ENCODE measurements around the gene RASGRP3. TPM values are rescaled to one million over a fixed set of nuclear protein-coding genes. Genes with fewer than 3 reads are reported as not detected.

The RASGRP3 gene
- total and polyA plus RNA-seq, 12 donors, result 14.9 to 77.4 (median 64.4) TPM

DNA sequence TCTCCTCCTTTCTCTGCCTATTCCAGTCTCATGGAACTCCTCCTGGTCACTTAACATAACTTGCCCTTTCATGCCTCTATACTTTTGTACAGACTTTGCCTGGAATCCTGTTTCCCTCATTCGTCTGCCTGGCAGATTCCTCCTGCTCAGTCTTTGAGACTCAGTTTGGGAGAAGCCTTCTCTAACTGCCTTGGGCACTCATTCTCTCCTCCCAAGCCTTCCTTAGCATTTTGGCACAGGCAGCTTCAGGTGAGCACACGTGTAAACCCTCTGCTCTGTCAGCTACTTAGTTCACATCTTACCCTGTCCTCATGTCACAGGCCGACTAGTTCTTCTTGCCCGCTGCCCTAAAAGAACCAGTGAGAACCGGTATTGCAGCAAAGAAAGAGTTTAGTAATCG, 128.6 kb downstream of the RASGRP3 start:
- Histone ChIP-seq H3K9me3 (no peaks in the 10 kb centered on the region), H3K36me3 (no peaks in the 10 kb centered on the region), H3K27ac (peak overlapping the region in 3 of 10 donors; percentile 10 to 19 (median 12)), H3K4me1 (peaks cover 0 to 28% (median 4%) of the 10 kb centered on the region in 9 donors), H3K4me3 (no peak overlapping the region), H3K27me3 (no peaks in the 10 kb centered on the region)
- 73 to 80% methylated on average over 6 of the region's 6 CpGs for WGBS, 2 donors
- DNase-seq, result no peak
- TF ChIP-seq, protein P1, sequence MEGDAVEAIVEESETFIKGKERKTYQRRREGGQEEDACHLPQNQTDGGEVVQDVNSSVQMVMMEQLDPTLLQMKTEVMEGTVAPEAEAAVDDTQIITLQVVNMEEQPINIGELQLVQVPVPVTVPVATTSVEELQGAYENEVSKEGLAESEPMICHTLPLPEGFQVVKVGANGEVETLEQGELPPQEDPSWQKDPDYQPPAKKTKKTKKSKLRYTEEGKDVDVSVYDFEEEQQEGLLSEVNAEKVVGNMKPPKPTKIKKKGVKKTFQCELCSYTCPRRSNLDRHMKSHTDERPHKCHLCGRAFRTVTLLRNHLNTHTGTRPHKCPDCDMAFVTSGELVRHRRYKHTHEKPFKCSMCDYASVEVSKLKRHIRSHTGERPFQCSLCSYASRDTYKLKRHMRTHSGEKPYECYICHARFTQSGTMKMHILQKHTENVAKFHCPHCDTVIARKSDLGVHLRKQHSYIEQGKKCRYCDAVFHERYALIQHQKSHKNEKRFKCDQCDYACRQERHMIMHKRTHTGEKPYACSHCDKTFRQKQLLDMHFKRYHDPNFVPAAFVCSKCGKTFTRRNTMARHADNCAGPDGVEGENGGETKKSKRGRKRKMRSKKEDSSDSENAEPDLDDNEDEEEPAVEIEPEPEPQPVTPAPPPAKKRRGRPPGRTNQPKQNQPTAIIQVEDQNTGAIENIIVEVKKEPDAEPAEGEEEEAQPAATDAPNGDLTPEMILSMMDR (IDR thresholded peaks at IDR 0.05), result no peak
- intact Hi-C loops (cut with DNase I), result no loop called here
- no peak for ATAC-seq

DNA sequence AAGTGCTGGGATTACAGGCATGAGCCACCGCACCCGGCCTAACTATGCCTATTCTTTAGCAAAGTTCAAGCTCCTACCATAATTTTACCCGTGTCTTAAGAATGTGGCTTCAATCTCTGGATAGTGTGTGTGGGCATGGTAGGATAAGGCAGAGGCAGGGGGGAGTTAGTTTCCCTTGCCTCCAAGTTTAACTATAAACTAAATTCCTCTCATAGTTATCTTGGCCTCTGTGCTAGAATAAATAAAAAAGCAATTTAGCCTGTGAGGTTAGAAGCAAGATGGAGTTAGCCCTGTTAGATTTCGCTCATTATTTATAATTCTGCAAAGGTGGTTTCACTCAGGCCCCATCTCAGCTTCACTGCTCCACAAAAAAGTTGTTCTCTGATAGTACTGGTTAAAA, 129.7 kb downstream of the RASGRP3 start:
- H3K27me3 ChIP-seq, result no peaks in the 10 kb centered on the region
- H3K27ac ChIP-seq, result no peak overlapping the region
- no peak overlapping the region for H3K4me3 ChIP-seq
- H3K36me3 ChIP-seq, result no peaks in the 10 kb centered on the region
- peaks cover 0 to 27% (median 4%) of the 10 kb centered on the region in 9 donors for H3K4me1 ChIP-seq
- intact Hi-C loops (cut with DNase I), result no loop called here
- no peaks in the 10 kb centered on the region for H3K9me3 ChIP-seq
- DNase-seq, result no peak
- no peak for ATAC-seq
- 91 to 95% methylated on average over 4 of the region's 4 CpGs for WGBS, 2 donors
- TF ChIP-seq, protein P1 (IDR thresholded peaks at IDR 0.05), result no peak

DNA sequence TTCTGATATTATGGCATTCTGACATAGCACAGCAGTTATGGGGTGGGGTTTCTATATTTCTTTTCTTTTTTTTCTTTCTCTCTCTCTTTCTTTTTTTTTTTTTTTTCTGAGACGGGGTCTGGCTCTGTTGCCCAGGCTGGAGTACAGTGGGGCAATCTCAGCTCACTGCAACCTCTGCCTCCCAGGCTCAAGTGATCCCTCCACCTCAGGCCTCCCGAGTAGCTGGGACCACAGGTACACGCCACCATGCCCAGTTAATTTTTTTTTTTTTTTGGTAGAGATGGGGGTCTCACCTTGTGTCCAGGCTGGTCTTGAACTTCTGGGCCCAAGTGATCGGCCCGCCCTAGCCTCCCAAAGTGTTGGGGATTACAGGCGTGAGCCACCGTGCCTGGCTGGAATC, 130.2 kb downstream of the RASGRP3 start:
- TF ChIP-seq, protein P1 (IDR thresholded peaks at IDR 0.05), result no peak
- H3K27ac ChIP-seq, result no peak overlapping the region
- intact Hi-C loops (cut with DNase I), result no loop called here
- DNase-seq (no peak), ATAC-seq (no peak)
- peaks cover 0 to 27% (median 4%) of the 10 kb centered on the region in 9 donors for H3K4me1 ChIP-seq
- H3K27me3 ChIP-seq, result no peaks in the 10 kb centered on the region
- H3K9me3 ChIP-seq, result no peaks in the 10 kb centered on the region
- H3K4me3 ChIP-seq, result no peak overlapping the region
- 89 to 95% methylated on average over 7 of the region's 7 CpGs for WGBS, 2 donors
- no peaks in the 10 kb centered on the region for H3K36me3 ChIP-seq

GRCh38 chr2:33607251-33607721, 130.8 kb downstream of the RASGRP3 start:
- TF ChIP-seq, protein P1 (IDR thresholded peaks at IDR 0.05), result no peak
- no peaks in the 10 kb centered on the region for H3K36me3 ChIP-seq
- 67 to 75% methylated on average over 4 of the region's 4 CpGs for WGBS, 2 donors
- H3K4me1 ChIP-seq, result peaks cover 0 to 27% (median 4%) of the 10 kb centered on the region in 9 donors
- DNase-seq (no peak), ATAC-seq (peak in 3 of 8 donors; percentile 15 to 45 (median 24))
- intact Hi-C loops (cut with DNase I), result no loop called here
- H3K9me3 ChIP-seq, result no peaks in the 10 kb centered on the region
- H3K27ac ChIP-seq, result peak overlapping the region in 6 of 10 donors; percentile 11 to 75 (median 67)
- H3K4me3 ChIP-seq, result no peak overlapping the region
- no peaks in the 10 kb centered on the region for H3K27me3 ChIP-seq

Data from heart right ventricle (tissue), 16 donors.